ENCODE data around the gene DEFB121.

The DEFB121 gene

GRCh38 chr20:31355981-31356380, 50.0 kb downstream of the DEFB121 start:
- no peak for DNase-seq
